HepG2 (cell line): ENCODE data around the gene MTHFD1L.

Experiments used
- CTCF ChIP-seq: sonication (generic); formaldehyde crosslinking; IDR thresholded peaks from 2 replicates; pipeline ENCODE4 v1.5.0; 2020; ENCODE audit warnings: mild to moderate bottlenecking, missing genetic modification reagents, moderate library complexity
- IKZF1 ChIP-seq: fragments of 450-650 bp; IDR thresholded peaks from 2 replicates; pipeline ENCODE4 v1.7.1; 2016

GRCh38 chr6:150865406-150866146 lies at the start of gene MTHFD1L:
- TF ChIP-seq IKZF1 = no peak
- peak; percentile 85 for TF ChIP-seq CTCF (CRISPR knock-in tag)
